CD4-positive, alpha-beta T cell treated with Interferon alpha-2 for 1 hour (primary cell): ENCODE measurements around the gene CACNA1H.
"Not testable (repeated sequence)": the region's sequence is repeated elsewhere in the genome, so short reads cannot be mapped to it uniquely, and the experiment has no call there.

ENCODE experiments used
- DNase-seq, 2 donors: peaks; one replicate each; pipeline ENCODE4 v3.0.0-alpha.2; 2020 to 2022

The CACNA1H gene

GRCh38 chr16:1176280-1176897 lies 23.5 kb downstream of the CACNA1H start:
- DNase-seq, result no peak

- no peak for DNase-seq
Observed at GRCh38 chr16:1177053-1177452, 24.1 kb downstream of the CACNA1H start.

GRCh38 chr16:1177750-1178149 lies 24.8 kb downstream of the CACNA1H start:
- DNase-seq, result no peak

GRCh38 chr16:1178295-1178910 lies 25.5 kb downstream of the CACNA1H start:
- DNase-seq, result no peak

- DNase-seq, result no peak
Observed at GRCh38 chr16:1180549-1181403, 27.9 kb downstream of the CACNA1H start.

- DNase-seq, result no peak
Observed at GRCh38 chr16:1181404-1182315, 28.8 kb downstream of the CACNA1H start.

- DNase-seq, result no peak
Observed at GRCh38 chr16:1182316-1182671, 29.4 kb downstream of the CACNA1H start.

- DNase-seq, result no peak
Observed at GRCh38 chr16:1182950-1183907, 30.3 kb downstream of the CACNA1H start.

- DNase-seq, result no peak
Observed at GRCh38 chr16:1184156-1184868, 31.4 kb downstream of the CACNA1H start.

GRCh38 chr16:1184980-1185379 lies 32.1 kb downstream of the CACNA1H start:
- DNase-seq, result no peak

- not testable (repeated sequence) for DNase-seq
Observed at GRCh38 chr16:1185460-1186207, 32.7 kb downstream of the CACNA1H start.

- peak in 1 of 2 donors; percentile 41 for DNase-seq
Observed at GRCh38 chr16:1188432-1189189, 35.7 kb downstream of the CACNA1H start.

GRCh38 chr16:1189455-1189854 lies 36.5 kb downstream of the CACNA1H start:
- no peak for DNase-seq

- DNase-seq, result not testable (repeated sequence)
Observed at GRCh38 chr16:1190789-1191188, 37.9 kb downstream of the CACNA1H start.

- no peak for DNase-seq
Observed at GRCh38 chr16:1192384-1193073, 39.6 kb downstream of the CACNA1H start.

- no peak for DNase-seq
Observed at GRCh38 chr16:1193143-1193824, 40.4 kb downstream of the CACNA1H start.

GRCh38 chr16:1193825-1194581 lies 41.1 kb downstream of the CACNA1H start:
- no peak for DNase-seq
